Measurements from ENCODE around the gene ZNF385C.
A peak's percentile ranks its signal among the peaks of the same experiment; 100 is the strongest.

The ZNF385C gene

GRCh38 chr17:42051645-42052044, 46.6 kb downstream of the ZNF385C start:
- DNase-seq (ENCODE audit: low read depth in 1 of 2, low spot score in 1 of 2) = no peak

- no peak for DNase-seq (ENCODE audit: low read depth in 1 of 2, low spot score in 1 of 2)
These were observed 47.3 kb downstream of the ZNF385C start for GRCh38 chr17:42051013-42051400.

GRCh38 chr17:42050393-42051012, 47.8 kb downstream of the ZNF385C start, which contains the start of gene C17orf113:
Gene C17orf113 (minus strand): TSS chr17:42050601. CDS start chr17:42043376, 7,225 bp downstream.
- DNase-seq (ENCODE audit: low read depth in 1 of 2, low spot score in 1 of 2) = peak; percentile 6 to 20

GRCh38 chr17:42049834-42050392, 48.4 kb downstream of the ZNF385C start:
- no peak for DNase-seq (ENCODE audit: low read depth in 1 of 2, low spot score in 1 of 2)

GRCh38 chr17:42047343-42047742, 50.9 kb downstream of the ZNF385C start:
- DNase-seq (ENCODE audit: low read depth in 1 of 2, low spot score in 1 of 2) = no peak

GRCh38 chr17:42045719-42046118, 52.6 kb downstream of the ZNF385C start:
- no peak for DNase-seq (ENCODE audit: low read depth in 1 of 2, low spot score in 1 of 2)

- no peak for DNase-seq (ENCODE audit: low read depth in 1 of 2, low spot score in 1 of 2)
These were observed 55.5 kb downstream of the ZNF385C start for GRCh38 chr17:42042598-42043319.

- no peak for DNase-seq (ENCODE audit: low read depth in 1 of 2, low spot score in 1 of 2)
These were observed 56.7 kb downstream of the ZNF385C start for GRCh38 chr17:42041619-42042018.

- DNase-seq (ENCODE audit: low read depth in 1 of 2, low spot score in 1 of 2) = no peak
These were observed 57.5 kb downstream of the ZNF385C start for GRCh38 chr17:42040818-42041217.

GRCh38 chr17:42039794-42040763, 58.2 kb downstream of the ZNF385C start:
- DNase-seq (ENCODE audit: low read depth in 1 of 2, low spot score in 1 of 2) = no peak

GRCh38 chr17:42038221-42038973, 59.9 kb downstream of the ZNF385C start:
- DNase-seq (ENCODE audit: low read depth in 1 of 2, low spot score in 1 of 2) = no peak

GRCh38 chr17:42034059-42034458, 64.2 kb downstream of the ZNF385C start:
- no peak for DNase-seq (ENCODE audit: low read depth in 1 of 2, low spot score in 1 of 2)

GRCh38 chr17:42031584-42031983, 66.7 kb downstream of the ZNF385C start:
- DNase-seq (ENCODE audit: low read depth in 1 of 2, low spot score in 1 of 2) = no peak

GRCh38 chr17:42028791-42029127, 69.5 kb downstream of the ZNF385C start:
- DNase-seq (ENCODE audit: low read depth in 1 of 2, low spot score in 1 of 2) = no peak

- DNase-seq (ENCODE audit: low read depth in 1 of 2, low spot score in 1 of 2) = no peak
These were observed 70.1 kb downstream of the ZNF385C start for GRCh38 chr17:42027961-42028790.

- DNase-seq (ENCODE audit: low read depth in 1 of 2, low spot score in 1 of 2) = no peak
These were observed 70.7 kb downstream of the ZNF385C start for GRCh38 chr17:42027590-42027889.

- DNase-seq (ENCODE audit: low read depth in 1 of 2, low spot score in 1 of 2) = no peak
These were observed 71.2 kb downstream of the ZNF385C start for GRCh38 chr17:42026857-42027589.

GRCh38 chr17:42025936-42026335, 72.3 kb downstream of the ZNF385C start:
- no peak for DNase-seq (ENCODE audit: low read depth in 1 of 2, low spot score in 1 of 2)

GRCh38 chr17:42025191-42025579, 73.1 kb downstream of the ZNF385C start:
- no peak for DNase-seq (ENCODE audit: low read depth in 1 of 2, low spot score in 1 of 2)
